ENCODE measurements around the gene TTYH3.

Gene TTYH3

GRCh38 chr7:2616387-2617324 is 15.1 kb upstream of the TTYH3 start:
- no peak for DNase-seq (ENCODE audit: low read depth)

GRCh38 chr7:2617325-2617905 is 14.4 kb upstream of the TTYH3 start:
- DNase-seq (ENCODE audit: low read depth), result no peak

DNA sequence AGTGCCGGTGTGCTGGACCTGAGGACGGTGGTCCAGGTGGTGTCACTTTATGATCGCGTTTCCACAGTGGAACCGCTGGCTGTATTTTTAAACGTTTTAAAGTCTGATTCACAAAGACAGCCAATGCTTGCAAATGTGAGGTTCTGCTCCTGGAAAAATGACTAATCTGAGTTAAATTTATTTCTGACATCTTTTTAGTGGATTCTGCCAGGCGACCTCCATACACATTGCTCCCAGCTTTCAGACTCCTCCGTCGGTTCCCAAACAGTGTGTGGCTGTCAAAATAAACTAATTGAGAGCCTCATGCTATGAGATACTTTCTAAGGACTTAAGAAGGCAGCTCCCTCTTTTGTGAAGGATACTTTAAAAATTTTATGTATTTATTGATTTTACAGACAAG is 12.7 kb upstream of the TTYH3 start:
- DNase-seq (ENCODE audit: low read depth), result no peak

GRCh38 chr7:2621061-2621828 is 10.5 kb upstream of the TTYH3 start:
- no peak for DNase-seq (ENCODE audit: low read depth)

DNA sequence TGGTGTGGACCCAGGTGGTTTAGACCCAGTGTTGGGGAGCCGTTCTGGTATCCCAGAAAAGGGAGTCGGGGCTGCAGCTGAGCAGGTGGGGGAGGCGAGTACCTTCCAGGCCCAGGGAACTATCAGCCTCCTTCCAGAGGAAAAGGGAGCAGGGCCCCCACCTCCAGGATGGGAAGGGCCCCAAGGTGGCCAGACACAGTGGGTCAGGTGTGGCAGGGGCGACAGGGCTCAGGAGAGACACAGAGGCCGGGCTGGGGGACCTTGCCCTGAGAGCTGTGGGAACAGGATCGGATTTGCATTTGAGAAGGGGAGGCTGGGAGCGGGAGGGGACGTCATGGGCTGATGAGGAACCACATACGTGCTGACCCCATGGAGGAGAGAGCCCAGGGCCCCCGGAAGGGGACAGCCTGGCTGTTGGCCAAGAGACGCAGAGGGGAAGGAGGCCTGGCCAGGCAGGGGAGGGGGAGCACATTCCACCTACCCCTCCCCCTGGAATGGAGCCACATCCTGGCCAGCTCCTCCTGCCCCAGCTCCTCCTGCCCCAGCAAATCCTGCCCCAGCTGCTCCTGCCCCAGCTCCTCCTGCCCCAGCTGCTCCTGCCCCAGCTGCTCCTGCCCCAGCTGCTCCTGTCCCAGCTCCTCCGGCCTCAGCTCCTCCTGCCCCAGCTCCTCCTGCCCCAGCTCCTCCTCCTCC is 9.7 kb upstream of the TTYH3 start:
- peak; percentile 74 for DNase-seq (ENCODE audit: low read depth)

GRCh38 chr7:2622869-2623697 is 8.7 kb upstream of the TTYH3 start:
- no peak for DNase-seq (ENCODE audit: low read depth)

GRCh38 chr7:2623698-2624014 is 8.1 kb upstream of the TTYH3 start:
- DNase-seq (ENCODE audit: low read depth), result no peak

GRCh38 chr7:2624293-2624886 is 7.4 kb upstream of the TTYH3 start:
- DNase-seq (ENCODE audit: low read depth), result no peak

- no peak for DNase-seq (ENCODE audit: low read depth)
These were observed 5.2 kb upstream of the TTYH3 start for GRCh38 chr7:2626498-2627117.

GRCh38 chr7:2627258-2628129 is 4.3 kb upstream of the TTYH3 start:
- DNase-seq (ENCODE audit: low read depth), result no peak

DNA sequence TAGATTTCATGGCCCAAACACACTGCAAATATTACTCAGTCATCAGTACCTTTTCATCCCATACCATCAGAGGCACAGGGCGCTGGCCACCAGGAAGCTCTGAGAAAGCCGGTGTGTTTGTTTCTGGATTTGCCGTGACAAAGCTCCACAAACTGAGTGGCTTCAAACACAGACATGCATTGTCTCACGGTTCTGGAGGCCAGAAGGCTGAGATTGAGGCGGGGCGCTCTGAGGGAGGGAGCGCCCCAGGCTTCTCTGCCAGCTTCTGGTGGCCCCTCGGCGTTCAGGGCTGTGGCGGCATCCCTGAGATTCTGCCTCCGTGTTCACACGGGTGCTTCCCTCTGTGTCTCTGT is 3.7 kb upstream of the TTYH3 start:
- DNase-seq (ENCODE audit: low read depth), result no peak

DNA sequence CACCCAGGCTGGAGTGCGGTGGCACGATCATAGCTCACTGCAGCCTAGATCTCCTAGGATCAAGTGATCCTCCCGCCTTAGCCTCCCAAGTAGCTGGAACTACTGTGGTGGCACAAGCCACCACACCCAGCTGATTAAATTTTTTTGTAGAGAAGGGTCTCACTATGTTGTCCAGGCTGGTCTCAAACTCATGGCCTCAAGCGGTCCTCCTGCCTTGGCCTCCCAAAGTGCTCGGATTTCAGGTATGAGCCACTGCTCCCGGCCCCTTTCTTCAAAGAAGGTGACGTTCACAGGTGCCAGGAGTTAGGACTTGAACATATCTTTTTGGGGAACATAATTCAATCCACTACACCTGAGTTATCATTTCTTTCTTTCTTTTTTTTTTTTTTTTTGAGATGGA is 2.9 kb upstream of the TTYH3 start:
- no peak for DNase-seq (ENCODE audit: low read depth)

DNA sequence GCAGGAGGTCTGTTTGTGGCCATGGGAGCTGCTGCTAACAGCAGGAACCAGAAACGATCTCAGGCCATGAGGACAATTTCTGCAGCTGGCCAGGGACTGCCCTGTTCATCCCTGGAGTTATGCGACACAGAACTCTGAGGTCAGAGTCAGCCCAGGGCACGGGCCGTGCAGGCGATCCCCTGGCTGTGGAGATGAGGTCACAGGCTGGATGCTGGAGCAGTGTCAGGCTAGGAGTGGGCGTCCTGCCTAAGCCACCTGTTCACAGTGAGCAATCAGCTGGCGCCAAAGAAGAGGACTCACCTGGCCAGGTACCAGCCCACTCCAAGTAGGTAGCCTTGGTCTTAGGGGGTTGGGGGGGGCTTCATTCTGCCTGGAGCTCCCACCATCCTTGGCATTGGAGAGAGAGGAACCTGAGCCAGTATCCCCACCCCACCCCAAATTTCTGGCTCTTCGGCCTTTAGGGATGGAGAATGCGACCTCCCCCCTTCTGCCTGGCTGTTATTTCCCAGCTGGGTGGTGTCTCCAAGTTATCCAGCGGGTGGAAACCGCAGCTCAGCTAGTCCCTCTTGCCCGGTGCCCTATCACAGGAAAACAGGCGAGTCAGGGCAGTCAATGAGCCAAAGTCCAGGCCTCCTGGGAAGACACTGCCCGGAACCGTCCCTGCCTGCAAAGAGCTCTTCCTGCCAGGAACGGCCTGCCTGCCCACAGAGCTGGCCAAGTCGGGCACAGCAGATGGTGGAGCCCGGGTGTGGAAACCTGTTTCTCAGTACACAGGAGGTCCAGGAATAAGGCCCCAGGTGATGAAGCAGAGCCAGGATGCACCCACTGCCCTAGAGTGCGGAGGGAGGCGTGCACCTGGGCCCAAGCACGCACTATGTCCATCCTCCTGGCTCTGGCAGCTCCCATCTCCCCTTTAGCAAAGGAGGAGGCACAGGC is 1.8 kb upstream of the TTYH3 start:
- no peak for DNase-seq (ENCODE audit: low read depth)

GRCh38 chr7:2632733-2633537 is 1.1 kb downstream of the TTYH3 start:
- no peak for DNase-seq (ENCODE audit: low read depth)

- no peak for DNase-seq (ENCODE audit: low read depth)
These were observed 1.9 kb downstream of the TTYH3 start for GRCh38 chr7:2633538-2634266.

GRCh38 chr7:2634267-2635145 is 2.7 kb downstream of the TTYH3 start:
- no peak for DNase-seq (ENCODE audit: low read depth)

Data from CMK (cell line).